GM13976 (cell line): ENCODE results near the gene POLR2A.
"Not testable (repeated sequence)": the region's sequence is repeated elsewhere in the genome, so short reads cannot be mapped to it uniquely, and the experiment has no call there.

Source experiments
- DNase-seq: peaks from one replicate; pipeline ENCODE4 v3.0.0; 2012; ENCODE audit warnings: low spot score
- CTCF ChIP-seq: IDR thresholded peaks from 2 replicates; pipeline ENCODE4 v1.5.1; 2012; ENCODE audit warnings: borderline replicate concordance, mild to moderate bottlenecking; ENCODE audit not compliant: insufficient read depth; ENCODE audit errors: extremely low read depth, missing control alignments, control extremely low read depth
- in situ Hi-C: fragments of 300-500 bp; cut with MboI; formaldehyde crosslinking; loops from one replicate; pipeline ENCODE4 v1.12.0; 2022; ENCODE audit warnings: low sequenced_read_pairs, mixed read lengths, inconsistent platforms; ENCODE audit not compliant: unreplicated experiment

POLR2A gene

GRCh38 chr17:7479213-7480088, 4.7 kb upstream of the POLR2A start, which contains the start of gene ZBTB4:
Gene ZBTB4, minus strand, starts transcription at chr17:7479631. Its CDS starts 12,830 bp downstream, at chr17:7466801.
- TF ChIP-seq CTCF = no peak
- in situ Hi-C loops = no loop called here
- DNase-seq = peak; percentile 85

- in situ Hi-C loops = no loop called here
- no peak for DNase-seq
- TF ChIP-seq CTCF = no peak
Measured at GRCh38 chr17:7480089-7480384, 4.1 kb upstream of the POLR2A start.

GRCh38 chr17:7481275-7481674, 2.9 kb upstream of the POLR2A start, which contains the start of gene SLC35G6:
Gene SLC35G6, plus strand, starts transcription at chr17:7481446. Its CDS starts 71 bp downstream, at chr17:7481517.
- in situ Hi-C loops, DNase-seq: not testable (repeated sequence)

GRCh38 chr17:7481842-7482741, 2.1 kb upstream of the POLR2A start:
- DNase-seq, in situ Hi-C loops: not testable (repeated sequence)

GRCh38 chr17:7482742-7483088, 1.5 kb upstream of the POLR2A start:
- in situ Hi-C loops, DNase-seq: not testable (repeated sequence)

GRCh38 chr17:7483255-7484066, 705 bp upstream of the POLR2A start:
- peak; percentile 92 for DNase-seq
- no peak for TF ChIP-seq CTCF
- in situ Hi-C loops = no loop called here

GRCh38 chr17:7484919-7485377, 782 bp downstream of the POLR2A start:
- TF ChIP-seq CTCF = no peak
- in situ Hi-C loops = no loop called here
- no peak for DNase-seq
